Measurements from ENCODE around the gene ADRB2.

GRCh38 chr5:148811756-148812155 lies 14.7 kb upstream of the ADRB2 start:
- TF ChIP-seq, protein P1, sequence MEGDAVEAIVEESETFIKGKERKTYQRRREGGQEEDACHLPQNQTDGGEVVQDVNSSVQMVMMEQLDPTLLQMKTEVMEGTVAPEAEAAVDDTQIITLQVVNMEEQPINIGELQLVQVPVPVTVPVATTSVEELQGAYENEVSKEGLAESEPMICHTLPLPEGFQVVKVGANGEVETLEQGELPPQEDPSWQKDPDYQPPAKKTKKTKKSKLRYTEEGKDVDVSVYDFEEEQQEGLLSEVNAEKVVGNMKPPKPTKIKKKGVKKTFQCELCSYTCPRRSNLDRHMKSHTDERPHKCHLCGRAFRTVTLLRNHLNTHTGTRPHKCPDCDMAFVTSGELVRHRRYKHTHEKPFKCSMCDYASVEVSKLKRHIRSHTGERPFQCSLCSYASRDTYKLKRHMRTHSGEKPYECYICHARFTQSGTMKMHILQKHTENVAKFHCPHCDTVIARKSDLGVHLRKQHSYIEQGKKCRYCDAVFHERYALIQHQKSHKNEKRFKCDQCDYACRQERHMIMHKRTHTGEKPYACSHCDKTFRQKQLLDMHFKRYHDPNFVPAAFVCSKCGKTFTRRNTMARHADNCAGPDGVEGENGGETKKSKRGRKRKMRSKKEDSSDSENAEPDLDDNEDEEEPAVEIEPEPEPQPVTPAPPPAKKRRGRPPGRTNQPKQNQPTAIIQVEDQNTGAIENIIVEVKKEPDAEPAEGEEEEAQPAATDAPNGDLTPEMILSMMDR (IDR thresholded peaks at IDR 0.05), result no peak
- no peak for TF ChIP-seq POLR2A (IDR thresholded peaks at IDR 0.05)

Measured in gastroesophageal sphincter (tissue), 3 donors.